Keratinocyte (primary cell): ENCODE data around the gene NAP1L1. TPM values are rescaled to one million over a fixed set of nuclear protein-coding genes. Genes with fewer than 3 reads are reported as not detected.

ENCODE experiments used
- DNase-seq: peaks from one replicate; pipeline ENCODE4 v3.0.0-alpha.2; 2011; ENCODE audit warnings: low read depth, missing footprints, low spot score
- FAIRE-seq: peaks from 2 replicates; lab custom pipeline; 2011; peaks lifted over from hg19 to GRCh38; lab: Jason Lieb, UNC
- H2AFZ ChIP-seq: 2 replicates; pipeline ENCODE4 v1.6.0; 2012; ENCODE audit warnings: low read length, control low read depth, inconsistent platforms; ENCODE audit not compliant: control insufficient read depth
- H3K27ac ChIP-seq: 2 replicates; pipeline ENCODE4 v1.5.1; 2011; ENCODE audit warnings: low read length; ENCODE audit not compliant: control insufficient read depth, insufficient read depth
- H3K27me3 ChIP-seq: 3 replicates; pipeline ENCODE4 v1.6.0; 2011; ENCODE audit warnings: low read length; ENCODE audit not compliant: control insufficient read depth, insufficient read depth; ENCODE audit errors: extremely low read depth
- H3K36me3 ChIP-seq, 2 experiments: 2 replicates in 1 of 2; 3 replicates in 1 of 2; pipeline ENCODE4 v1.5.1; 2011; ENCODE audit warnings: low read length in 2 of 2, mild to moderate bottlenecking in 1 of 2; ENCODE audit not compliant: control insufficient read depth in 2 of 2, insufficient read depth in 2 of 2; ENCODE audit errors: extremely low read depth in 1 of 2
- H3K4me1 ChIP-seq: 3 replicates; pipeline ENCODE4 v1.5.1; 2011; ENCODE audit warnings: low read length; ENCODE audit not compliant: control insufficient read depth, insufficient read depth; ENCODE audit errors: extremely low read depth
- H3K4me2 ChIP-seq: 3 replicates; pipeline ENCODE4 v1.6.0; 2011; ENCODE audit warnings: low read depth, low read length; ENCODE audit not compliant: control insufficient read depth, insufficient read depth; ENCODE audit errors: extremely low read depth
- H3K4me3 ChIP-seq, 3 experiments: fragments of 200-600 bp in 1 of 3; sonication (generic) in 1 of 3; 2 replicates in 2 of 3; 3 replicates in 1 of 3; pipeline ENCODE4 v1.5.1; 2011 to 2016; ENCODE audit warnings: low read length in 3 of 3, mild to moderate bottlenecking in 3 of 3, control low read depth in 2 of 3, inconsistent platforms in 1 of 3, low read depth in 1 of 3, mixed read lengths in 1 of 3, mixed run types in 1 of 3, moderate library complexity in 1 of 3; ENCODE audit not compliant: control insufficient read depth in 2 of 3, insufficient read depth in 2 of 3; ENCODE audit errors: extremely low read depth in 1 of 3
- H3K79me2 ChIP-seq: 2 replicates; pipeline ENCODE4 v1.6.0; 2012; ENCODE audit warnings: low read length; ENCODE audit not compliant: control insufficient read depth, insufficient read depth
- H3K9ac ChIP-seq: 3 replicates; pipeline ENCODE4 v1.6.0; 2011; ENCODE audit warnings: low read length; ENCODE audit not compliant: control insufficient read depth, insufficient read depth; ENCODE audit errors: extremely low read depth
- H3K9me1 ChIP-seq: 3 replicates; pipeline ENCODE4 v1.6.0; 2011; ENCODE audit warnings: low read length; ENCODE audit not compliant: control insufficient read depth, insufficient read depth; ENCODE audit errors: extremely low read depth
- H3K9me3 ChIP-seq: 2 replicates; pipeline ENCODE4 v1.5.1; 2012; ENCODE audit warnings: low read depth, low read length; ENCODE audit not compliant: control insufficient read depth
- H4K20me1 ChIP-seq: 3 replicates; pipeline ENCODE4 v1.6.0; 2011; ENCODE audit warnings: low read length; ENCODE audit not compliant: control insufficient read depth, insufficient read depth; ENCODE audit errors: extremely low read depth
- CTCF ChIP-seq, 3 experiments: IDR thresholded peaks in 1 of 3; conservative IDR thresholded peaks in 1 of 3; optimal IDR thresholded peaks in 1 of 3; 2 replicates in 2 of 3; 3 replicates in 1 of 3; pipeline versions ENCODE3 to v1.5.1; 2011; ENCODE audit warnings: low read length in 3 of 3, mild to moderate bottlenecking in 3 of 3, moderate library complexity in 2 of 3, control low read depth in 1 of 3, inconsistent platforms in 1 of 3; ENCODE audit not compliant: insufficient read depth in 2 of 3; ENCODE audit errors: extremely low read depth in 1 of 3
- EZH2 ChIP-seq: IDR thresholded peaks from one replicate; pipeline ENCODE4 v1.6.1; 2012; ENCODE audit warnings: inconsistent platforms, mild to moderate bottlenecking, low read length, moderate library complexity
- dilution Hi-C: fragments of 300-500 bp; cut with MboI; formaldehyde crosslinking; loops from one replicate; pipeline ENCODE4 v1.7.0; 2020; ENCODE audit warnings: low sequenced_read_pairs; ENCODE audit not compliant: extremely low pct_ligation_motif_present
- polyA plus RNA-seq, 5 experiments: library from polyadenylated mRNA; depleted of rRNA in 3 of 5; stranded (reverse) in 3 of 5; stranded (forward) in 1 of 5; unstranded in 1 of 5; fragments of >200 nt; gene quantifications; 1 replicate in 1 of 5; 2 replicates in 3 of 5; 3 replicates in 1 of 5; pipeline versions ENCODE4 v1.2.1 to v1.2.3, GENCODE V29; 2011 to 2012; ENCODE audit warnings: missing spikeins in 2 of 5, low read depth in 1 of 5, low replicate concordance in 1 of 5

NAP1L1 gene
- polyA plus RNA-seq, 1 donor (not counting 4 experiments of a cell fraction or from before 2014, with no cell fraction given) = 384 TPM

- H3K9me3 ChIP-seq = no peaks in the 10 kb centered on the region
- H3K9me1 ChIP-seq = no peaks in the 10 kb centered on the region
- H3K27ac ChIP-seq = no peak overlapping the region
- H3K4me2 ChIP-seq = no peak overlapping the region
- peaks cover 2 to 10% of the 10 kb centered on the region in 2 experiments for H3K36me3 ChIP-seq
- no peak overlapping the region for H2AFZ ChIP-seq
- FAIRE-seq (no peak), DNase-seq (no peak)
- H3K27me3 ChIP-seq = no peaks in the 10 kb centered on the region
- no peak overlapping the region for H3K9ac ChIP-seq
- peaks cover 4% of the 10 kb centered on the region for H4K20me1 ChIP-seq
- H3K4me1 ChIP-seq = peaks cover 31% of the 10 kb centered on the region
- H3K4me3 ChIP-seq = no peak overlapping the region
- TF ChIP-seq CTCF (optimal IDR thresholded peaks at IDR 0.05 in 1 of 3, IDR thresholded peaks at IDR 0.05 in 1 of 3, conservative IDR thresholded peaks at IDR 0.05 in 1 of 3; ENCODE audit: extremely low read depth in 1 of 3, insufficient read depth in 2 of 3, low read length in 3 of 3) (no peak), EZH2 (no peak)
- peaks cover 85% of the 10 kb centered on the region for H3K79me2 ChIP-seq
- dilution Hi-C loops = no loop called here
These were observed 3.6 kb downstream of the NAP1L1 start for GRCh38 chr12:76080729-76081415.

GRCh38 chr12:76080017-76080728, 4.3 kb downstream of the NAP1L1 start:
- peaks cover 25% of the 10 kb centered on the region for H3K4me1 ChIP-seq
- dilution Hi-C loops = no loop called here
- peaks cover 4% of the 10 kb centered on the region for H4K20me1 ChIP-seq

More at GRCh38 chr12:76080017-76080728, 4.3 kb downstream of the NAP1L1 start:
- peaks cover 2 to 10% of the 10 kb centered on the region in 2 experiments for H3K36me3 ChIP-seq
- H3K4me3 ChIP-seq = no peak overlapping the region
- no peak overlapping the region for H3K27ac ChIP-seq
- no peaks in the 10 kb centered on the region for H3K27me3 ChIP-seq
- H3K9ac ChIP-seq = no peak overlapping the region
- H3K9me3 ChIP-seq = no peaks in the 10 kb centered on the region
- no peak for TF ChIP-seq CTCF (optimal IDR thresholded peaks at IDR 0.05 in 1 of 3, IDR thresholded peaks at IDR 0.05 in 1 of 3, conservative IDR thresholded peaks at IDR 0.05 in 1 of 3; ENCODE audit: extremely low read depth in 1 of 3, insufficient read depth in 2 of 3, low read length in 3 of 3)
- no peak for TF ChIP-seq EZH2
- H3K4me2 ChIP-seq = no peak overlapping the region
- H3K9me1 ChIP-seq = no peaks in the 10 kb centered on the region
- no peak overlapping the region for H2AFZ ChIP-seq
- no peak for FAIRE-seq
- DNase-seq = no peak
- peaks cover 92% of the 10 kb centered on the region for H3K79me2 ChIP-seq
